RPMI8226 (cell line): ENCODE results near the gene CHIT1.
"Not testable (repeated sequence)": the region's sequence is repeated elsewhere in the genome, so short reads cannot be mapped to it uniquely, and the experiment has no call there.

ENCODE experiments used
- DNase-seq: peaks from one replicate; pipeline ENCODE4 v3.0.0-alpha.2; 2015

Gene CHIT1

DNA sequence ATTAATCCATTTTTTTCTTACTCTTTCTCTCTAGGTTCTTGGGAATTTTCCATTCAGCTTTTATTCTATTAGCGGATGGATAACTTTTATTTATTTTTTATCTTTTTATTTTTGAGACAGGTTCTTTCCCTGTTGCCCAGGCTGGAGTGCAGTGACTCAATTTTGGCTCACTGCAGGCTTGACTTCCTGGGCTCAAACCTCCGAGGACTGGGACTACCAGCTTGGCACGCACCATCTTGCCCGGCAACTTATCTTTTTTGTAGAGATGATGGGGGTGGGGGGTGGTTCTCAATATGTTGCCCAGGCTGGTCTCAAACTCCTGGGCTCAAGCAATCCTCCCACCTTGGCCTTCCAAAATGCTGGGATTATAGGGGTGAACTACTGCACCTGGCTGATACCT is 36.1 kb upstream of the CHIT1 start:
- DNase-seq, result no peak

DNA sequence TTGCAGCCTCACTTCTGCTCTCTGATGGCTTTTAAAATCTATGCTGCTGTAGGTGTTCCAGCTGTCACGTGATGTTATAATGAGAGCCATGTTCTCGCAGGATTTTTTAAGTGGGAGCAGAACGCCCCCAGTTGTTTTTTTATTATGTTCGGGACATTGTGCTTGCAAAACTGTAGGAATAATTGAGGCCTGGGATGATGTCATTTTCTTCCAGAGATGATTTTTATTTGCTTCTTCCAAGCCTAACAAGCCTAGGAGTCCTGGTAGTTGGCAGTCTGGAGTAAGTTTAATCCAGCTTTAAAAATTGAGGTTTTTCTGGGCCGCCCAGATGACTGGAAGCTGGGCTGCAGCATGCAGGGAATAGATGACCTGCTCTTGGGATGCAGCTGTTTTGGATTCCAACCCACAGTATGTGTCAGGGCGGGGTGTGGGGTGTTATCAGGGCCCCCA is 34.6 kb upstream of the CHIT1 start:
- DNase-seq, result no peak

DNA sequence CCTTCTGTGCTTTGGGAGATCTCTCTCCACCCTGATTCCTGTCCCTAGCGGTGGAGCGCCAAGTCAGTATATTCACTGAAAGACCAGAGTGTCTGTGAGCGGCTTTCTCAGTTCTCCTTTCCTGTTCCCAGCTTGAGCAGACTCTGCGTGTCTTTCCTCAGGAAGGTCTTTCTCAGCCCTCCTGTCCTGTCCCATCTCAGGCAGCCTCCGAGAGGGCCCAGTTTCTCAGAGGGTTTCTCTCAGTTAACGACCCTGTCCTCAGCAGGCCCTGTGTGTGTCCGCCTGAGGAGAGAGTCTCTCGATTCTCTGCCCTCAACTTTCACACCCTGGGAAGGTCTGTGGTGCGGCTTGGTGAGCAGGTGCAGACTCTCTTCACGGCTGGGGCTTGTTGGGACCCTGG is 34.0 kb upstream of the CHIT1 start:
- DNase-seq, result peak; percentile 79

- not testable (repeated sequence) for DNase-seq
Measured at GRCh38 chr1:203256636-203257035, 27.2 kb upstream of the CHIT1 start.

DNA sequence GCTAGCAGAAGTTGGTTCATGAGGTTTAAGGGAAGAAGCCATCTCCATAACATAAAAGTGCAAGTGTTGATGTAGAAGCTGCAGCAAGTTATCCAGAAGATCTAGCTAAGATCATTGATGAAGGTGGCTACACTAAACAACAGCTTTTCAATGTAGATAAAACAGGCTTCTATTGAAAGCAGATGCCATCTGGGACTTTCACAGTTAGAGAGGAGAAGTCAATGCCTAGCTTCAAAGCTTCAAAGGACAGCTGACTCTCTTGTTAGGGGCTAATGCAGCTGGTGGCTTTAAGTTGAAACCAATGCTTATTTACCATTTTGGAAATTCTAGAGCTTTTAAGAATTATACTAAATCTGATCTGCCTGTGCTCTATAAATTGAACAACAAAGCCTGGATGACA is 25.3 kb upstream of the CHIT1 start:
- not testable (repeated sequence) for DNase-seq

- DNase-seq, result no peak
Measured at GRCh38 chr1:203252678-203253077, 23.2 kb upstream of the CHIT1 start.

DNA sequence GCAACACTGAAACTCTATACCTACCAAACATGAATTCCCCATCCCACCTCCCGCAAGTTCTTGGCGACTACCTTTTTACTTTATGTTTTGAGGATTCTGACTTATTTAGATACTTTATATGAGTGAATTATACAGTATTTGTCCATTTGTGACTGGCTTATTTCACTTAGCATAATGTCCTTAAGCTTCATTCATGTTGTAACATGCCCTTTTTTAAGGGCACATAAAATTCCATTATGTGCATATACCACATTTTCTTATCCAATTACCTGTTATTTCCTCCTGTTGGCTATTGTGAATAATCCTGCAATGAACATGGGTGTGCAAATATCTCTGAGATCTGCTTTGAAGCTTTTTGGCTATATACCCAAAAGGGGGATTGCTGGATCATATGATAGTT is 22.0 kb upstream of the CHIT1 start:
- no peak for DNase-seq

GRCh38 chr1:203250911-203251310 is 21.4 kb upstream of the CHIT1 start:
- no peak for DNase-seq

DNA sequence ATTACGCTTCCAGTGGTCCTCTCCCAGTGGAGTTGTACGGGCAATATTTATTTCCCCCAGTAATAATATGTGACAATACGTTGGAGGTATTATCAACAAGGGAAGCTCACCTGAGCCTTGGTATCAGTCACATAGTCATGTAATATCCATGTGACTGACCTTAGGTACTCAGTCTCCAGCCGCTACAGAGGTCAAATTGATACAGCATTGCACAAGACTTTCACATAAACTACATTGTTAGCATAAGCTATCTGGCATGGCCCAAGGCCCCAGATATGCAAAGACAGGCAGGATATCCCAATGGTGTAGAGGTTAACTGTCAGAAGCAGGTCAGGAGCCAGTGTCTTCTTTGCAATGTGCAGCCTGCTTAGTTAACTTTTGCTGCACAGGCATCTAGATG is 15.3 kb upstream of the CHIT1 start:
- DNase-seq, result no peak

DNA sequence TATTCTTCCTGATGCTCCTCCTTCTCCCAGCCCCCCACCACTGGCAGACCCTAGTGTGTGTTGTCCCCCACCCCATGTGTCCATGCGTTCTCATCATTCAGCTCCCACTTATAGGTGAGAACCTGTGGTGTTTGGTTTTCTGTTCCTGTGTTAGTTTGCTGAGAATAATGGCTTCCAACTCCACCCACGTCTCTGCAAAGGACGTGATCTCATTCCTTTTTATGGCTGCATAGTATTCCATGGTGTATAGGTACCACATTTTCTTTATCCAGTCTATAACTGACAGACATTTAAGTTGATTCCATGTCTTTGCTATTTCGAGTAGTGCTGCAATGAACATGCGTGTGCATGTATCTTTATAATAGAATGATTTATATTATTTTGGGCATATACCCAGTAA is 12.2 kb upstream of the CHIT1 start:
- not testable (repeated sequence) for DNase-seq

DNA sequence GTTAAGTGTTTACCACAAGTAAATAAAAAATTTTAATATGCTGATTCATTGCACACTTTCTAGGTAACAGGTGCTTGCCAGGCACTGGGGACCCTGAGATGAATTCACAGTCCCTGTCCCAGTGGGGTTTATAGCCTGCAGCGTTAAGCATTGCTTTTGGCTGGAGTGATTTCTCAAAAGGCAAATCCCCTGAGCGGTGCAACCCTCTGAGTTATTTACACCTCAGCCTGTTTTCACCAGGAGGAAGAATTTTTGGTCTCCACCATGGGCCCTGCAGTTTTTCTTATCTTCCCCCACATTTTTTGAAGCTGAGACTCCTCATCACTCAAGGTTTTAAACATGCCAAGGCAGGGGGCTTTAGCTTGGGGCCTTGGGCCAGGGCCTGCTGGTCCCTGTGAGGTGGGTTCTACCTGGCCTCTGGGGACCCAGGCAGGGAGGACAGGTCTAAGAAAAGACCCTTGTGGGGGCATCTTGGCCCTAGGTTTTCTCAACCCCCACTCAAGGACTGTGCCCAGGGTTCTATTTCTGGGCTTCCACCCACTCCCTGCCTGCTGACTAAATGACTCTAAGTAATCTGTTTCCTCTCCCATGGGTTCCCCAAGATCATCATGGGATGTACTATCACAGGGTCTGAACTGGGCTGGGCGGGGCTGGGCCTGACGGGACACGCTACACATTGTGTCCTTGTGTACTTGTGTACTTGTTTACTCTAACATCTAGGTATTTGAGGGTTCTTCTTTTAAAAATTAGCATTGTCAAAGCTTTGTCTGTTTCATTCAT is 10.2 kb upstream of the CHIT1 start:
- DNase-seq, result no peak

DNA sequence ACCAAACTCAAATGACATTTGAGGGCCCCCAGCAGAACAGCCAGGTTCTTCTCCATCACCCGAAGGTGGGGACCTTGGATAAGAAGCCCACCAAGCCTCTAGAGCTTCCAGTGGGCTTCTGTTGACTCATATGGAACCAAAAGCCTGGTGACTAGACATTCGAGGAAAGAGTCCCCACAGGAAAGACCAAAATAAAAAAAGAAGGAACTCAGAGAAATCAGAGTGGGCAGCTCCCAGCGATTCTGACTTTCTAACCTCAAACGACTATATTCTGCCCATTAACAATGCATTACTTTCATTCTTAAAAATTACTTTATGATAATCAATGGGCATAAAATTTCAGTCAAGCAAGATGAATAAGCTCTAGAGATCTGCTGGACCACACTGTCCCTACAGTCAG is 9.6 kb upstream of the CHIT1 start:
- no peak for DNase-seq

DNA sequence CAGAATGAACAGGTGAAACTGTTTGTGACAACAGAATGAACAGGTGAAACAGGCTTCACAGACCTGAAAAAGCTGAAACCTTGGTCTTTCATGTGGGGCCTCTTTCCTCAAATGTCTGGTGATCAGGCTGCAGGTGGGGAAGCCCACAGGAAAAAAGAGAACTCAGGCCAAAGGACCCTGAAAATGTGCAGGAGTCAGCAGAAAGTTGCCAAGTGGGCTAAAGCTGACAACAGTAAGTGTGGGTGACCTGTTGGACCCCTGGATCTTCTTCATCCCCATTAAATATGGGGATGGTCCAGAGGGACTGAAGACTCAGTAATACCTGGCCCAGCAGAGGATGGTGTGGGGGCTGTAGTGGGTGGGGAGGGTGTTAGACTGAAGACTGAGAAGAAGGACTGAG is 9.1 kb upstream of the CHIT1 start:
- peak; percentile 31 for DNase-seq

DNA sequence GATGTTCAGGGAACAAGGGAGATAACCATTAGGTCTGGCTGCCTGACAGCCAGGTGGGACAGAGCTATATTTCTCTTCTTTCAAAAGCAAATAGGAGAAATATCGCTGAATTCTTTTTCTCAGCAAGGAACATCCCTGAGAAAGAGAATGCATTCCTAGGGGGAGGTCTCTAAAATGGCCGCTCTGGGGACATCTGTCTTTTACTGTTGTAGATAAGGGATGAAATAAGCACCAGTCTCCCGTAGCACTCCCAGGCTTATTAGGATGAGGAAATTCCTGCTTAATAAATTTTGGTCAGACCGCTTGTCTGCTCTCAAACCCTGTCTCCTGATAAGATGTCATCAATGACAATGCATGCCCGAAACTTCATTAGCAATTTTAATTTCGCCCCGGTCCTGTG is 5.4 kb upstream of the CHIT1 start:
- DNase-seq, result not testable (repeated sequence)

GRCh38 chr1:203228670-203229069 is 803 bp downstream of the CHIT1 start:
- DNase-seq, result peak; percentile 23

GRCh38 chr1:203227371-203228083 is 1.9 kb downstream of the CHIT1 start:
- no peak for DNase-seq

GRCh38 chr1:203225071-203225470 is 4.4 kb downstream of the CHIT1 start:
- DNase-seq, result no peak

GRCh38 chr1:203223012-203223775 is 6.3 kb downstream of the CHIT1 start:
- DNase-seq, result no peak

DNA sequence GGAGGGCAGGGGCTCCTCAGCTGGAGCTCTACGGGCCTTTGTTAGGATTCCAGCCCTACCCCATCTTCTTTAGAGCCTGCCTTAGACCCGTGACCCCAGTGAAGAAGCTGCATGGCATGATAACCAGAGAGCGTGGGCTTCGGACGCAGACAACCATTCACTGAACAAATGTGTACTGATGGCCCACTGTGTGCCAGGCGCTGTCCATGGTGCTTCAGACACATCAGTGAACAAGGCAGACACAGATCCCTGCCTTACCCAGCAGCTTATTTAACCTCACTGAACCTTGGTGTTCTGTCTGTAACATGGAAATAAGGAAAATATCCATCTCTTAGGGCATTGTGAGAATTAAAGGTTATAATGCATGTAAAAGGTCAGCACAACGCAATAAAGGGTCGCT is 9.5 kb downstream of the CHIT1 start:
- no peak for DNase-seq

DNA sequence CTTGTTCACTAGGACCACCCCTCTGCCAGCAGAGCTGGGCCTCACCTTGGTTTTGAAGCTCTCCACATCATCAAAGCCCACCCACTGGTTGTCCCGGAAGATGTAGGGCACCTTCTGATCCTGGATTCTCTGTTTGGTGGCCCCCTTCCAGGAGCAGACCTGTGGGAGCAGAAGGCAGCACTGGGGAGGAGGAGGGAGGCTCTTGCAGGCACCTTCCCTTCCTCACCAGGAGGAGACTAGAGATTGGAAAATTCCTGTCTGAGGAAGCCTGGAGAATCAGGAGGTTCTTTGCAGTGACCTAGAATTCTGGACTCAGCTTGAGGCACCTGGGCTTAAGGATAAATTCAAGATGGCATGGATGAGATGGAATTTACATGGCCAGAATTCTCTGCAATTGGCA is 10.3 kb downstream of the CHIT1 start:
- no peak for DNase-seq

- no peak for DNase-seq
Measured at GRCh38 chr1:203217668-203218067, 11.8 kb downstream of the CHIT1 start.

DNA sequence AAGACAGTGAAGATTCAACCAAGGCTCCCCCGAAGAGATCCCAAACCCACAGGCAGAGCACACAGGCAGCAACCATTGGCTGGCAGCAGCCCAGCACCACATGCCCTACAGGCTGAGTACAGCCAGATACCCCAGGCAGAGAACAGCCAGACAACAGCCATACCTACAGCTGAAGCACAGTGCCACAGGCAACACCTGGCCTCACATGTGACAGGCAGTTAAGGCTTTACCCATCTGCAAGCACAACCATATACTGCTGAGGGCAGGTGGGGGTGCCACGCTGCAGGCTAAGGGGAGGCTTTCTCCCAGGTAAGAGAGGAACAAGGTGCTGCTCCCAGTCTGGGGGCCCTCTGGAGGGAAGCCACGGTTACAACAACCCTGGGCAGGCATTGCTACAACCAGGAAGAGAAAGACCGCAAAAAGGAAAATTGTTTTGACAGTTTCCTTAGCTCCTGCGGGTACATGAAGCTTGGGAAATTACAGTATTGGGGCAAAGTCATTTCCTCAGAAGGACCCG is 12.3 kb downstream of the CHIT1 start:
- DNase-seq, result peak; percentile 64
